ENCODE data around the gene DOCK7. TPM values are rescaled to one million over a fixed set of nuclear protein-coding genes. Genes with fewer than 3 reads are reported as not detected.

DOCK7 gene
- total RNA-seq, 4 donors from 2014 or later, result 7.8 to 56.5 (median 19.1) TPM

DNA sequence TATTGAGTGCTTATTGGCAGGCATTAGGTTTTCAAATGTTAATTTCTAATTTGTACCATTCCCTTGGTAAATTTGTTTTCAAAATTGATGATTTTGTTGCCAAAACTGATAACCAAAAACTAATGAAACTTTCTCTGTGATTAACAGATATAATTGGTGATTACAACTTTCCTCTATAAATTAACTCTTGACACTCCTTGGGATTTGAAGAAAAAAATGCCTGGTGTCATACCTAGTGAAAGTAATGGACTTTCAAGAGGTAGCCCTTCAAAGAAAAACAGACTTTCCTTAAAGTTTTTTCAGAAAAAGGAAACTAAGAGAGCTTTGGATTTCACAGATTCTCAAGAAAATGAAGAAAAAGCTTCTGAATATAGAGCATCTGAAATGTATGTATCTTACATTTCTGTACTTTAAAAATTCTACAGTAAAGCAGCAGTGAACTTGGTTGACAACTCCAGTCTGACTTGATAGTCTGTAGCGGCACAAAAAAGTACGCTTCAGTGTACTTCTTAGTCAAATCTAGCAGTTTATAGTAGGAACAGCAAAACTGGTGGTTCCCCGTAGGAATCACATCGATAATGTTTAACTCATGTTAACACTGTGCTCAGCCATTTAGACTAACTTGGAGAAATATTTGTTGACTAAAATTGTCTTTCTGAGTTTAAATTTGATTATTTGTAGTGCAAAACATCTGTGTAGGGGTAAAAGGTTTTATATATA lies 248.4 kb downstream of the DOCK7 start:
- DNase-seq, result no peak

DNA sequence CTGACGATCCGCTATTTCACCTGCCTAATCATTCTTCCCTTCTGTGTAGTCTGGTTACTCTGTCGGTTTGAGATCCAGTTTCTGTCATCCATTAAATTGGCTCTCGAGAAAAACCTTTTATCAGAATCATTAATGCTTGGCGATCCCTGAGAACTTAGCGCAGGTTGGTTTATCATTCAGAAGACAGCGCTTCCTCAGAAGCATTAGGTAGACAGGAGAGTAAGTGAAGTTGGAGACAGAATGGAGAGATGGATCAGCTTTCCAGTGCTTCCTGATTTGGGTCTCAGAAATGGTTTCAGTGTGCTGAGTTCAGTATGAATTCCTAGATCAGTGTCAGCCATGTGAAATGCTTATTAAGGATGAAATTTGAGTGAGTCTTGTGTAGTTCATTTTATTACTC lies 250.0 kb downstream of the DOCK7 start:
- peaks cover 0 to 21% (median 0%) of the 10 kb centered on the region in 3 donors for H3K36me3 ChIP-seq
- intact Hi-C loops (cut with DNase I), result no loop called here
- WGBS, 2 donors, result 0 to 4% methylated on average over 7 of the region's 7 CpGs
- no peaks in the 10 kb centered on the region for H3K27me3 ChIP-seq
- no peaks in the 10 kb centered on the region for H3K9me3 ChIP-seq
- peak overlapping the region in 3 of 4 donors; percentile 98 to 99 (median 99) for H3K27ac ChIP-seq
- TF ChIP-seq, protein P1, sequence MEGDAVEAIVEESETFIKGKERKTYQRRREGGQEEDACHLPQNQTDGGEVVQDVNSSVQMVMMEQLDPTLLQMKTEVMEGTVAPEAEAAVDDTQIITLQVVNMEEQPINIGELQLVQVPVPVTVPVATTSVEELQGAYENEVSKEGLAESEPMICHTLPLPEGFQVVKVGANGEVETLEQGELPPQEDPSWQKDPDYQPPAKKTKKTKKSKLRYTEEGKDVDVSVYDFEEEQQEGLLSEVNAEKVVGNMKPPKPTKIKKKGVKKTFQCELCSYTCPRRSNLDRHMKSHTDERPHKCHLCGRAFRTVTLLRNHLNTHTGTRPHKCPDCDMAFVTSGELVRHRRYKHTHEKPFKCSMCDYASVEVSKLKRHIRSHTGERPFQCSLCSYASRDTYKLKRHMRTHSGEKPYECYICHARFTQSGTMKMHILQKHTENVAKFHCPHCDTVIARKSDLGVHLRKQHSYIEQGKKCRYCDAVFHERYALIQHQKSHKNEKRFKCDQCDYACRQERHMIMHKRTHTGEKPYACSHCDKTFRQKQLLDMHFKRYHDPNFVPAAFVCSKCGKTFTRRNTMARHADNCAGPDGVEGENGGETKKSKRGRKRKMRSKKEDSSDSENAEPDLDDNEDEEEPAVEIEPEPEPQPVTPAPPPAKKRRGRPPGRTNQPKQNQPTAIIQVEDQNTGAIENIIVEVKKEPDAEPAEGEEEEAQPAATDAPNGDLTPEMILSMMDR (IDR thresholded peaks at IDR 0.05), result no peak
- no peak for TF ChIP-seq POLR2A (IDR thresholded peaks at IDR 0.05)
- H3K4me1 ChIP-seq, result peaks cover 12 to 49% (median 21%) of the 10 kb centered on the region in 3 donors
- no peak for DNase-seq
- peak overlapping the region; percentile 76 to 99 (median 96) for H3K4me3 ChIP-seq

More for the DNA sequence above, 248.4 kb downstream of the DOCK7 start:
- Histone ChIP-seq H3K27ac (no peak overlapping the region), H3K9me3 (no peaks in the 10 kb centered on the region), H3K4me1 (peaks cover 12 to 48% (median 21%) of the 10 kb centered on the region in 3 donors), H3K36me3 (peaks cover 0 to 37% (median 0%) of the 10 kb centered on the region in 3 donors), H3K27me3 (no peaks in the 10 kb centered on the region), H3K4me3 (no peak overlapping the region)
- 66 to 74% methylated on average over 4 of the region's 4 CpGs for WGBS, 2 donors
- no peak for TF ChIP-seq POLR2A (IDR thresholded peaks at IDR 0.05)
- TF ChIP-seq, protein P1 (IDR thresholded peaks at IDR 0.05), result no peak
- intact Hi-C loops (cut with DNase I), result no loop called here

DNA sequence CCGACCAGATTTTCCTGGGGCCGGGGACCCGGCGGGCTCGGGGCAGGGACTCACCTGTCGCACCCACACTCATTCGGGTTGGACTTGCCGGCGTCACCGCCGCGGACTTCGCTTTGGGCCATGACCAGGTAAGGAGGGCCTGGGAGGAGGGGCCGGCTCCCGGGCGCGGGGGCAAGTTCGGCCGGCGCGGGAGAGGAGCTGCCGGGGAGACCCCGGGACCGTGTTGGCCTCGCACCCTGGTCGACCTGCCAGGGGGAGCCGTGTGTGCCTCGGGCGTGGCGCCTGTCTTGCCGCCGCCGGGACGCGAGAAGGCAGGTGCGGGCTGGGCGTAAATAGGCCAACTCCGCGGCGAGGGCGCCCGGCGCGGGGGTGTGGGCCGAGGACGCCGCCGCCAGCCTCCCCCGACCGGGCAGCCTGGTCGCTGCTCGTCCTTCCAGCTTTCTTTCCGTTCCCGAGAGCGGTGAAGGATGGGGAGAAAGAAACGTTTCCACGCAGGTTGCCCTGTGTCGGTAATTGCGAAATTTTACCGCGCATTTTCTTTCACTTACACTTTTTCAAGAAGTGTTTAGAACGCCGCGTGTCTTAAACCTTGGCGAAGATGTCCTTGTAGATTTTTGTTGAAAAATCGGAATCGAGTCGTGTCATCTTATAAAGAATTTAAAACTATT lies 250.8 kb downstream of the DOCK7 start:
- no peak for TF ChIP-seq POLR2A (IDR thresholded peaks at IDR 0.05)
- H3K9me3 ChIP-seq, result no peaks in the 10 kb centered on the region
- 0 to 1% methylated on average over 16 to 38 of the region's 68 CpGs for WGBS, 2 donors
- H3K4me1 ChIP-seq, result peaks cover 12 to 49% (median 21%) of the 10 kb centered on the region in 3 donors
- peaks cover 0 to 13% (median 0%) of the 10 kb centered on the region in 3 donors for H3K36me3 ChIP-seq
- H3K4me3 ChIP-seq, result peak overlapping the region; percentile 76 to 99 (median 96)
- DNase-seq, result no peak
- H3K27me3 ChIP-seq, result no peaks in the 10 kb centered on the region
- peak overlapping the region; percentile 98 to 99 (median 99) for H3K27ac ChIP-seq
- intact Hi-C loops (cut with DNase I), result no loop called here

DNA sequence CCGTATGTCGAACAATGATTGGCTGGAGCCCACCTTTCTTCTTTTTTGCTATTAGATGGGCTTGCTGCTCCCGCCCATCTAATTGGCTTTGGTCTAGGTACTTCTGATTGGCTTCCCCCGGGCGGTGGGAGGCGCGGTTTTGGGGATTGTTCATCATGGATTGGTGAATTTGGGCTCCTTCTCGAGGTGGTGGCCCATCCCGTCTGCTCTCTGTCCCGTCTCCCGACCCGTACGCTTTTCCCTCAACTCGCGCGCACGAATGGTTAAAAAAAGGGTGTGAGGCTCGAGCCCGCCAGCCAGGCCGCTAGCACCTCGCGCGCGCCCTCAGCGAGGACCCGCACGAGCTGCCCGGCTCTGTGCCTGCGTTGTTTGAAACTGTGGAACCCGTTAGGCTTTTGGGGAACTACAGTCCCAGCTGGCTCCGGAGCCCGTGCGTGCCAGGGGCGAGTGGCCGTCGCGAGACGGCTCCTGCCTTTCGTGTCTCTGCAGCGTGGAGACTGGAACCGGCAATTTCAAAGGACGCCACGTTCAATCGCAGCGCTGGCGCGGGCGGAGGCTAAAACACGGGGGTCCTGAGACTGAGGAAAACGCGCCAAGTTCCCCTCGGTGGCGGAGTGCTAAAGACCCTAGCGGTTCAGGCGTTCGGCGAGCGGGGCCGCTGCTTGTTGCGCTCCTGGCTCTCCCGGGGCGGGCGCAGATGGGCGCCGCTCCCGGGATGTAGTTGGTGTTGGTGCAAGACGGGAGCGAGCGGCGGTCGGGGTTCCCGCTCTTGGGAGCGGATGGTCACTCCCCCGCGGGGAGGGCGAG lies 251.5 kb downstream of the DOCK7 start, which contains the start of gene USP1:
Gene USP1, plus strand, starts transcription at position 584 of the 807 bp plus-strand sequence. CDS start 2,819 bp downstream, outside the sequence.
- H3K36me3 ChIP-seq, result peaks cover 0 to 6% (median 0%) of the 10 kb centered on the region in 3 donors
- peak; percentile 95 for DNase-seq
- H3K27ac ChIP-seq, result peak within 1 kb of the TSS; percentile 98 to 99 (median 99)
- H3K4me3 ChIP-seq, result peak within 1 kb of the TSS; percentile 76 to 99 (median 96)
- H3K4me1 ChIP-seq, result peaks cover 12 to 49% (median 21%) of the 10 kb centered on the region in 3 donors
- intact Hi-C loops (cut with DNase I), result no loop called here
- no peaks in the 10 kb centered on the region for H3K27me3 ChIP-seq
- TF ChIP-seq, protein P1 (IDR thresholded peaks at IDR 0.05), result peak in 2 of 6 experiments; percentile 11 to 12
- TF ChIP-seq POLR2A (IDR thresholded peaks at IDR 0.05), result peak in 3 of 4 donors; percentile 12 to 58 (median 25)
- H3K9me3 ChIP-seq, result no peaks in the 10 kb centered on the region
- 0% methylated on average over 29 to 41 of the region's 76 CpGs for WGBS, 2 donors

DNA sequence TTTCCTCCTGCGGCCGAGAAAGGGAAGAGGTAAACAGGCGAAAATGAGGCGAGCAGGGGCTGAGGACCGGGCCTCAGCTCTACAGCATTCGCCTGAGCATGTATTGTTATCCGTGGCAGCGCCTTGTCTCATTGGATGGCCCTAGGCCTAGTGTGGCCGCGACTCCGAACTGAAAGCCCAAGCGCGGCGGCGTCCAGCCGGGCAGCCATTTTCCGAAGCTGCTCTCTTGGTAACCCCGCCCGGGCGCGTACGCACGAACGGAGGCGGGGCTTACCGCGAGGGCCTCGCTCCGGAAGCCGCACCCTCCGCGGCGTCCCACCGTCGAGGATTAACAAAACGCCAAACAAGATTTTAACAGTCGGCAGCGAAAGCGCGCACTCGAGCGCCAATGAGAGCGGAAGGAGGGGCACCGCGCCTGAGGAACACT lies 252.1 kb downstream of the DOCK7 start:
- H3K4me1 ChIP-seq, result peaks cover 12 to 43% (median 21%) of the 10 kb centered on the region in 3 donors

More for the DNA sequence above, 252.1 kb downstream of the DOCK7 start:
- WGBS, 2 donors, result 0% methylated on average over 15 to 20 of the region's 45 CpGs
- DNase-seq, result no peak
- intact Hi-C loops (cut with DNase I), result no loop called here
- Histone ChIP-seq H3K27ac (peak overlapping the region; percentile 98 to 99 (median 99)), H3K27me3 (no peaks in the 10 kb centered on the region), H3K4me3 (peak overlapping the region; percentile 76 to 99 (median 96)), H3K9me3 (no peaks in the 10 kb centered on the region), H3K36me3 (no peaks in the 10 kb centered on the region)
- TF ChIP-seq, protein P1 (IDR thresholded peaks at IDR 0.05), result peak in 1 of 6 experiments; percentile 4
- peak in 3 of 4 donors; percentile 90 to 92 (median 91) for TF ChIP-seq POLR2A (IDR thresholded peaks at IDR 0.05)

All from esophagus squamous epithelium (tissue), 5 donors.